Heart left ventricle (tissue), 13 donors: ENCODE data around the gene INHBE.

ENCODE experiments used
- CTCF ChIP-seq, 12 donors: fragments of 200-600 bp; sonication (generic) in 4 of 12; IDR thresholded peaks; one replicate each; pipeline versions ENCODE4 v1.5.0 to v1.8.0; 2018 to 2022; ENCODE audit warnings: antibody characterized with exemption in 12 of 12, mild to moderate bottlenecking in 5 of 12
- POLR2A ChIP-seq, 2 donors: fragments of 450-650 bp; IDR thresholded peaks; one replicate each; pipeline ENCODE4 v1.6.1; 2017; ENCODE audit warnings: antibody characterized with exemption in 2 of 2, mild to moderate bottlenecking in 2 of 2, moderate library complexity in 2 of 2
- donor health status: ischemic (EF 13 %, LVEDD 7.1; RV severe dilation, severe dysfunction).
- donor health status: DM: no; HTN: yes; CAD: no.
- donor health status: DM: no; HTN: no; CAD: no.
- donor health status: ischemic (EF 25% LVEDD 6.9; RV normal size, moderate dysfunction).
- donor health status: ischemic (EF 25% LVEDD 5.7; RV mildly dilated, moderate dysfunction).
- donor health status: ischemic (EF 35%, LVEDD 5.7; RV mildly dilated, moderate dysfunction).
- donor health status: nonischemic (EF 11% LVEDD 7.7; RV severe dilation, severe dysfunction).
- donor health status: DM: yes; HTN: yes; CAD: no.
- donor health status: PGD.
- donor health status: ischemic (EF 29% LVEDD 5.4; RV normal size, mild dysfunction).
- donor health status: nonischemic (EF 23%, LVEDD 6.1; RV moderate dilation, normal function).

- TF ChIP-seq CTCF (IDR thresholded peaks at IDR 0.05) (no peak), POLR2A (IDR thresholded peaks at IDR 0.05) (no peak)
Measured at GRCh38 chr12:57438400-57438799, 16.7 kb upstream of the INHBE start.
